ENCODE results near the gene SCGB3A1.

Gene SCGB3A1, protein sequence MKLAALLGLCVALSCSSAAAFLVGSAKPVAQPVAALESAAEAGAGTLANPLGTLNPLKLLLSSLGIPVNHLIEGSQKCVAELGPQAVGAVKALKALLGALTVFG

DNA sequence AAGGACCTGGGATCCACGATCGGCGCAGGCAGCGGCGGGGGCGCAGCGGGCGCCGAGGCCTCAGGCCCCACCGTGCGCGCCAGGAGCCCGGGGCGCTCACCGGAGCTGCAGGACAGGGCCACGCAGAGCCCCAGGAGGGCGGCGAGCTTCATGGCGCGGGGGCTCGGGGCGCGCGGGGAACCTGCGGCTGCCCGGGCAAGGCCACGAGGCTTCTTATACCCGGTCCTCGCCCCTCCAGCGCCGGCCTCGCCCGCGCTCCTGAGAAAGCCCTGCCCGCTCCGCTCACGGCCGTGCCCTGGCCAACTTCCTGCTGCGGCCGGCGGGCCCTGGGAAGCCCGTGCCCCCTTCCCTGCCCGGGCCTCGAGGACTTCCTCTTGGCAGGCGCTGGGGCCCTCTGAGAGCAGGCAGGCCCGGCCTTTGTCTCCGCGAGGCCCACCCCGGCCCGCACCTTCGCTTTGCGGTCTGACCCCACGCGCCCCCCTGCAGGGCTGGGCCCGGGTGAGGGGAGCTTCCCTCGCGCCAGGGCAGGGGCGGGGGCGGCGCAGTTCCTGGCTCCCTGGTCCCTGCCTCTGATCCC lies at the start of gene SCGB3A1:
TSS of gene SCGB3A1 (minus strand) at position 189 of the 577 bp plus-strand sequence. CDS start at position 152, 37 bp downstream.
- no peak for DNase-seq

DNA sequence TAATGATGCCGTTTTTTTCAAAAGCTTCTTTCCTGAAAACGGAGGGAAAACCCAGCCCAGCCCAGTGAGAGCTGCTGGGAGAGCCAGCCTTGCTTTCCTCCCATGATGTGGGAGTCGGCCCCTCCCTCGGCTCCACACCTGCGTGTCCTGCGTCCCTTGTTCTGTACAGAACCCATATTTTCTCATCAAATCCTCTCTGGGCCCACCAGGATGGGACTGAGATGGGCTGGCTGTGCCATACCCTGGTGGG lies 49.2 kb upstream of the SCGB3A1 start:
- no peak for DNase-seq

DNA sequence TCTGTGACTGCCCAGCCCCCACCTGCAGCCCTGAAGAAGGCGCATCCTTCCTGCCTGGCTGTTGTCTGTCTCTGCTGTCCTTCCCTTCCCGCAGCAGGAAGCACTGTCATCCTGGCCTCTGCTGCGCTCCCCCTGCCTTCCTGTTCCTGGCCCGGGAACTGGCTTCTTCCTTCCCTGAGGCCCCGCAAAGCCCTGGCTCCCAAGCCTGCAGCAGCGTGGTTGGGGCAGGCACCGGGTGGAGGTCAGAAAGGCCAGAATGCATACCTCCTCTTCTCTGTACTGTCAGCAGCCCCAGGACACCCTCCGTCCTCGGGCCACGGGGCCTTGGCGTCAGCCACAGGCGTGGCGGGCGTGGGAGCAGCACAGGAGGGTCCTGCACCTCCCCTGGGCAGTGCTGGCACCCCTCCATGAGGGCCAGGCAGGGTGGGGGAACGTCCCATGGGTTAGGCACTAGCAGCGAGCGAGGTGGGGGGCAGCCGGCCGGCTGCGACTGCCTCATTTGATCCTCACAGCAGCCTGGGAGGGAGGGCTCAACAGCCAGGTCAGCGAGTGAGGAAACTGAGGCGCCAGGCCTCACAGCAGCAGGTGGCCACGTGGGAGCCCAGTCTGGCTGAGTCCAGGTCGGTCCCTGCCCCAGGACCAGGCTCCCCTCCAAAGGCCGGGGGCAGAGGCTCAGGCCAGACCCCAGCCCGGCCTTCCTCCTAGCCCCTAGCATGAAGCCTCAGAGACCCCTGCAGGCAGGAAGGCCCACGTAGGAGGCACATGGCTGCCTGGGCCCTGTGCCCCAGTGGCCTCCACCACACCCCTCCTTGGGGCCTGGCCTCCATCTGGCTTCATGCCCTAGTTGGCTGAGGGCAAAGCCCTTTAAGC lies 48.7 kb upstream of the SCGB3A1 start:
- no peak for DNase-seq

DNA sequence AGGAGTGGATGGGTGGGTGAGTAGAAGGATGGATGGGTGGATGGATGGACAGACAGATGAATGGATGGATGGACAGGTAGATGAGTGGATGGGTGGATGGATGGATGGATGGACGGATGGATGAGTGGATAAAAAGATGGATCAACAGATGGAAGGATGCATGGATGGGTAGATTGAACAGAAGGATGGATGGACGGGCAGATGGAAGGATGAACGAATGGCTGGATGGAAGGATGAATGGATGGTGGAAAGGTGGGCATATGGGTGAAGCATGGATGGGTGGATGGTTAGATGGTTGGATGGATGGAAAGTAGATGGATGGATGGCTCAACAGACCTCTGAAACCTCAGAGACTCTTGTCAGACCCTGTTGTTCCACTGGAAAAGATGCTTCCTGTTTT lies 48.0 kb upstream of the SCGB3A1 start:
- DNase-seq, result no peak

DNA sequence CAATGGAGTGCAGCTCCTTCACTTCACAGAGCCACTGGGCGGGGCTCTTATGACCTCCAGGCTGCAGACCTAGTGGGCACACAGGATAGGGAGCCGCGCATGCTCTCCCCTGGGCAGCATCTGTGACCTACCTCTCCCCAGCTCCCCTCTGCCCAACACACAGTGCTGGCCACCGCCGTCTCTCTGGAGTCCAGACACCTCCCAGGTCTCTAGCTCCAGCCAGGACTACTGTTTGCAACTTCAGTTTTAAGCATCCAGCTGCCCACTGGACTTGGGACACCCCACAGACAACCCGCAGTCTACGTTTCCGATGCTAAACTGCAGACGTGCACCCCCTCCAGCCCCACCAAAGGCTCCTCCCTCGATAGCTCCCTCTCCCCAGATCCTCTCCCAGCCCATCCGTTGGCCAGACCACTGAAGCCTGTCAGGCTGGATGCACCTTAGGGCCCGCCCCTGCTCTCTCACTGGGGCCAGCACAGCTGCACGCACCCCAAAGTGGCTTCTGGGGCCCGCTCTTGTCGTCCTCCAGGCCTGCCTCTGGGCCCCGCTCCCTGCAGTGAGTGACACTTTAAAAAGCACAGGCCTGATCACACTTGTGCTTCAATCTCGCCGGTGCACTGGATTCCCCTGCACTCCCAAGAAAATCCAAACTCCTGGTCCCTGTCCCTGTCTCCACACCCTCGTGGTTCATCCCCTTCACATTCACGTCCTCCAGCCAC lies 46.8 kb upstream of the SCGB3A1 start:
- DNase-seq, result no peak

DNA sequence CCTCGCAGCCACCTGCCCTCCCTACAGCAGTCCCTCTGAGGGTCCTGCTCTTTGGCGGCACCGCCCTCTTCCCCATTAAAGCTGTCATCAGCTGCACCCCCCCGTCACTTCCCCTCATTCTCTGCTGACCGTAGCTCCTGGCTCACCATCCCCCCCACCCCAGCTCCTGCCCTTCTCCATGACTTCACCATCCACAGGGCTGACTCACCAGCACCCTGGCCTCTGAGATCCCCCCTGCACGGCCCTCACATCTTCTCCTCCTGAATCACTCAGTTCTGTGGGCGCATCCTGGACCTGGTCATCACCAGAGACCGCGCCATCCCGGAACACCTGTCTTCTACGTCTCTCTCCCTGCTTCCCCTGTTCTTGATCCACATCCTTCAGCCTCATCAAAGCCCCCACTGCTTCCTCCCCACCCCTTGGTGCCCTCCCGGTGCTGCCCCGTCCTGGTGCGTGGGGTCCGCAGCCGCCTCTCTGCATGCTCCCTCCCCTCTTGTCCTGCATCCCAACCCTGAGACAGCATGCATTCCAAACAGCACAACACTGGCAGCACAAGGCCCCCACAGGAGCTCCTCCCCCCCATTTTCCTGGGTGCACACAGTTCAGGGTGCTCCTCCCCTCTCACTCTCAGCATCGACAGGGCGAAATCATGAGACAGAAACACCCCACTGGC lies 45.2 kb upstream of the SCGB3A1 start:
- DNase-seq, result no peak

DNA sequence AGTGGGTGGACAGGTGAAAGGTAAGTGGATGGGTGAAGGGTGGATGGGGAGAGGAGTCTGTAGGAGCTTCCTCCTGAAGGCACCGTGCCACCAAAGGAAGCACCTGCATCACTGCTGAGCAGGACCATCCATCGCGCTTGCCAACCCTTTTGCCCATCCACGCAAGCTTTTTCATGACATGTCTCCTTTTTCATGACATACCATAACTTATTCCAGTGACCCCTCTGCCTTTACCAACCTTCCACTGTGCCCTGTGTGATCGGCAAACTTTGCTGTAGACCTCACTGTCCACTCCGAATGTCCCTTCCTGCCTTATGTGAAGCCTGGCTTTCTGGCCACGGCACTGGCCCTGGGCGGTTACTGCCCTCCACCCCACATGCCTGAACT lies 44.7 kb upstream of the SCGB3A1 start:
- no peak for DNase-seq

DNA sequence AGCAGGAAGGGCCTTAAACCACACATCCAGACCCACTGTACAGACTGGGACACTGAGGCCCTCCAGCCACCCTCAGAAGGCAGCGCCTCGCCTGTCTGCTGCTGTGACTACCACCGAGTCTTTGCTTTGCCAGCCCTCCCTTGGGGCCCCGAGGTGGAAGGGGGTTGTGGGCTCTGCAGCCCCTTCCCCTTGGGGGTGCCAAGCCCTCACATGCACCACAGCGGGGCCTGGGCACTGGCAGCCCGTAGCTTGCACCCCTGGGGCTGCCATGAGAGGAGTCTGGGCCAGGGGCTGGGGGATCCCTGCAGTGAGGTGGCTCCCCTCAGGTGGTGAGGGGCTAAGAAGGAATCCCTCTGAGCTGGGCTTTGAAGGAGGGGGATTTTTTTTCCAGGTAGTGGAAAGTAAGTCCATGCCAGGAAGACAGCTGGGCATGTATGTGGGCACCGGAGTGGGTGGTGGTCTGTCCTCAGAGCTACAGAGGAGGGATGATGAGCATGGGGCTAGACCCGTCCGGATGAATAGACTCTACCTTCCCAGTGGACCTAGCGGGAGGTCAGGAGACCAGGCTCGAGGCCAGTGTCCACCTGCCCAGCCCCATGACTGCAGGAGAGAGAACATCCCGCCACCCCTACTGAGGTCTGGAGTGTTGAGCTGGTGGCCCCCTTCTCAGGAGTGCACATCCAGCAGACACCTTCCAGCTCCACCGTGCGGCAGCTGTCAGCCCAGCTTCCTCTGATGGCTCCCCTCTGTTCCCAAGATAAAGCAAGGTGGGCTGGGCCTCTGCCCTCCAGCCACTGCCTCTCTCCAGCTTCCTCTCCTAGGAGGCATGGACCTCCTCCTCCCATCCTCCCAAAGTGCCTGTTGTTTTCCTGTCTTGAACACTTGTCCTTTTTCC lies 42.2 kb upstream of the SCGB3A1 start:
- DNase-seq, result no peak

DNA sequence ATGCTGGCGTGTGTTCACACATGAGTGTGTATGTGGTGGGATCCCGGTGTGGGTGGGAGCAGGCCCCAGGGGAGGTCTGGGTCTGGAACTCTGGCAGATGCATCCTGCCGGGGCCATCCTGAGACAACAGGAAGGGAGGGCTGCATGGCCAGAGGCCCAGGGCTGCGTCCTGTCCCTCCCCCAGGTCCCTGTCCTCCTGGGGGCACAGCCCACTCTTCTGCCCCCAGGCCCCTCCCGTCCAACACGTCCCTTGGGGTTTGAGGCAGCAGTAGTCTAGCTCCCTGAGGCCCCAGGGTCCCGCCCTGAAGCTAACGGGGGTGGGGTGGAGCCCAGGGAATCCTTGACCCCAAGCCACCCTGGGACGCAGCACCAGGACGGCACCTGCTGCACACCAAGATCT lies 41.5 kb upstream of the SCGB3A1 start:
- no peak for DNase-seq

DNA sequence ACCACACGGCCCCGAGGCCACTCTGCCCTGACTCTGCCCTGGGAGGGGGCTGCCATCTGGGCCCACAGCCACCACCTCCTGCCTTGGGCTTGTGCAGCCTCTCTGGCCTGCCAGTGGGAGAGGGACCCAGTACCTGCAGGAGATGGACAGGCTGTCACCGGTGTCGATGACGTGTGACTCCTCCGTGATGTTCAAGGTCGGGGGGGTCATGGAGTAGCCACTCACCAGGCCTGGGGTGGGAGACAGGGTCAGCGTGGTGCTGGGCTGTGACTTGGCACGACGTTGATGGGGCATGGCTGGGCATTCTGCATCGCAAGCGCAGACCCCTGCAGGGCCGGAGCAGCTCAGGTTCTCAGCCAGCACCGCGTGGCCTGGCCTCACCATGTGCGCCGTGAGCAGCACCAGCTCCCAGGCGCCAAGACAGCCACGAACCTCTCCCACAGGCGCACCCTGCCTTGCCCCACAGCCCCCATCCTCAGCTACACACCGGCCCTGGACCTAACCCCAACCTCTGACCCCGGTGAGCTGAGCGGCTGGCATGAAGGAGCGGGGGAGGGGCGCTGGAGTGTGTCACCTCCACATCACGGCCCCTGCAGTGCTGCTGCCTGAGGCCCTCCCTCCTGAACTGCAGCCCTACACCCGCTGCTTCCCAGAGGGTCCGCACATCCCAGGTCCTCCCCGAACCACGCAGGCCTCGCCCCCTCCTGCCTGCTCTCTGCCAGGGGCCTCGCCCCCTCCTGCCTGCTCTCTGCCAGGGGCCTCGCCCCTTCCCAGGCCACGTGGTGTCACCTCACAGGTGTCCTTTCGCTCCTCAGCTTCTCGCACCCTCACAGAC lies 40.5 kb upstream of the SCGB3A1 start:
- DNase-seq, result no peak

DNA sequence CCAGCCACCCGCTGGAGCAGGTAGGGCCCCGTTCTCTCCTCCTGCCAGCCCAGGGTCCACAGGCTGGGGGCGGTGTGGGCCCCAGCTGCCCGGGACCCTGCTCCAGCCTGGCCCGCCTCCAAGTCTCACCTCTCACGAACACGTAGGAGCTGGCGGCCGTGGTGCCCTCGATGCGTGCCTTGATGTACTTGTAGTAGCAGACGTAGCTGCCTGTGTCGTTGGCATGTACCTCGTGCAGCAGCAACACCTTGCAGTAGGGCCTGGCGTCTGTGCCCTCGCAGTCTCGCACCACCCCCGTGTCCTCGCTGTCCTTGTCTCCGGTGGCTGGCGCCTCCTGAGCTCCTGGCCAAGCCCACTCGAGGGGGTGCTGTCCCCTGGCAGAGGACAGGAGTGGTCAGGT lies 39.1 kb upstream of the SCGB3A1 start:
- DNase-seq, result no peak

DNA sequence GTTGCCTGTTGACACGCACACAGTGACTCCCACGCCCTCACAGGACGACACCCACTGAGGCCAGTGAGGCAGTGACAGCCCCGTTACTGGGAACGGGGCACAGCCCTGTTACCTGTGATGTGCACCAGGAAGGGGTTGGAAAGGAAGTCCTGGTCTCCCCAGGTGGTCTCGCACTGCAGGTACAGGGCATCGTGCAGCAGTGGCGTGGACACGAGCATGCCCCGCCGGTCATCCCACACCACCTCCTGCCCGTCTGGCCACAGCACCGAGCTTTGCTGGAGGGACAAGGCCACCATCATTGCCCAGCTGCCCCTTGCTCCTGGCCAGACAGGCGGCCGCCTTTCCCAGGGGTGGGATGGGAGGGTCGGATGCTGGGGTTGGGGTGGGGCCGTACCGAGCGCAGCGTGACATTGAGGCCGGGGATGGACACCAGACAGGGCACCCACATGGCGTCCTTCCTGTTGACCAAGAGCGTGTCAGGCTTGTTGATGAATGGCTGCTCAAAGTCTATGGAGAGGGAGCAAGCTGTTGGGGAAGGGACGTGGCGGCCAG lies 38.6 kb upstream of the SCGB3A1 start:
- DNase-seq, result no peak

DNA sequence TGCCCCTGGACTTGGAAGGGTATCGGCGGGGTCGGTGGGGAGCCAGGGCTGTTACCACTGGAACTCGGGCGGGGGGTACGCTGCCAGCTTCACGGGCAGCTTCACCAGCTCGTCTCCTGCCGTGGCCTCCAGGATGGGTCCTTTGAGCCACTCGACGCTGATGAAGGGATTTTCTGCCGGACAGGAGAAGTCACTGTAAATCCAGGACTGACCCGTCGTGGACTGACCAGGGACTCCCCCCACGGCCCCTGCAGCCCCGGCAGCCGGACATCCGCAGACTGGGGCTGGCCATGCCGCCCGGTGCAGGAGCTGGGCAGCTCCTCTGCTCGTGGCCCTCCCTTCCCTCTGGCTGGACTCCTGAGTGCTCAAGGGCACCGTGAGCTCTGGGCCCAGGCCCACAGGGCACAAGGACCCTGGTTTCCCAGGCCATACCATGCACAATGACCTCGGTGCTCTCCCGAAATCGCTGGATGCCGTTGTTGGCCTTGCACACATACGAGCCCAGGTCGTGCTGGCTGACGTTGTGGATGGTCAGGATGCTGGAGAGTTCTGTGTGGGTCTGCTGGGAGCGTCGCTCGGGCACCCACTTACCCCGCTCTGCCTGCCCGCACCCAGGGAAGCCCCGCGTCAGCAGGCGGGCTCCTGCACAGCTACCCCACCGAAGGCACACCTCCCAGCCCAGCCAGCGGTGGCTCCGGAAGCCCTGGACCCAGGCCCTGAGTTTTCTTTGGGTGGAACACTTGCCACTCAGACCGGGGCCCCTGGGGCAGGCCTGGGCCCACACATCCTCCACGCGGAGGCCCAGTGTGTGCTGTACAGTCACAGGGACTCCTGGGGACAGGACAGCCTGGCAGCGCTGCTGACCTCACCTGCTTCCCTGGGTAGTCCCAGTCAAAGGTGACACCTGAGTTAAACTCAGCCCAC lies 37.8 kb upstream of the SCGB3A1 start:
- DNase-seq, result no peak

DNA sequence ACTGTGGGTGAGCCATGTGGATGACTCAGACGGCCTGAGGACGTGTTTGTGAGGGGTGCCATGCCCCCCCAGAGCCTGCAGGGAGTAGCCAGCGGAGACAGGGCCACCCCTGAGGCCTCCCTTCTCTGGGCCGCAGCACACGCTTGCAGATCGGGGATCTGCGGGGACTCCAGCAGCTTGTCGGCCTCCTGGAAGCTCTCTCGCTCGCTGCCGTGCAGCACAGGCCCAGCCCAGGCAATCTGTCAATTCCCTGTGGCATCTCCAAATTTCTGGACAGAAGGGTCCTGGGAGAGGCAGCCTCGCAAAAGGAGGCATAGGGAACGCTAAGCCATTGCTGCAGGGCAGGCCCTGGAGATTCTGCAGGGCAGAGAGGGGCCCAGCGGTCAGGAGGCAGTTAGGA lies 36.9 kb upstream of the SCGB3A1 start:
- DNase-seq, result no peak

DNA sequence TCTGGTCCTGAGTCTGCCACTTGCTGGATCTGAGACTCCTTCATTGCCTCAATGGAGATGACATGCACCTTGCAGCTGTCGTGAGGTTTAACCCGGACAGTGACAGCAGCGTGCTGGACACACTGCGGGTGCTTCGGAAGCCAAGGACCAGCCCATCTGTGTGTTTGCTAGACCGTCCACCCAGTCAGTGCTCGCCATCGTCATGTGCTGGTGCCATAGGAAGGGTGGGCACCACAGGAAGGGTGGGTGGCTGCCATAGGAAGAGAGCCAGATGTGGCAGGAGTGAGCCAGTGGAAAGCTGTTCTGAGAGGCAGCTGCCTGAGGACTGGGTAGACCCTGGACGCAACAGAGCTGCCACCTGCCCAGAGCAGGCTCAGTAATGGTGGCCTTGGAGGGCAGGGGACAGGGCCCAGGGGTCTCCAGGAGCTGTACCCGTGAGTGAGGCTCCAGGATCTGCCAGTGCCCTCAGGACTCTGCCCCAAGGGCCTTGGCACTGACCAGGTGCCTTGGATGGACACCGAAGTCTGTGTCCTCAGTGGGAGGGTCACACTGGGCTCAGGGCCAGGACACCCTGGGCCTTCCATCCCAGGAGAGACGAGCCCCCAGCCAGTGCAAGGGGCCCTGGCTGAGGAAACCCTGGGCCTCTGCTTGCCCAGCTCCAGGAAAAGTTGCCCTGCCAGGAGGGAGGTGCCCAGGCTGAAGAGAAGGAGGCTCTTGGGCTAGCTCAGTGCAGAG lies 36.3 kb upstream of the SCGB3A1 start:
- no peak for DNase-seq

DNA sequence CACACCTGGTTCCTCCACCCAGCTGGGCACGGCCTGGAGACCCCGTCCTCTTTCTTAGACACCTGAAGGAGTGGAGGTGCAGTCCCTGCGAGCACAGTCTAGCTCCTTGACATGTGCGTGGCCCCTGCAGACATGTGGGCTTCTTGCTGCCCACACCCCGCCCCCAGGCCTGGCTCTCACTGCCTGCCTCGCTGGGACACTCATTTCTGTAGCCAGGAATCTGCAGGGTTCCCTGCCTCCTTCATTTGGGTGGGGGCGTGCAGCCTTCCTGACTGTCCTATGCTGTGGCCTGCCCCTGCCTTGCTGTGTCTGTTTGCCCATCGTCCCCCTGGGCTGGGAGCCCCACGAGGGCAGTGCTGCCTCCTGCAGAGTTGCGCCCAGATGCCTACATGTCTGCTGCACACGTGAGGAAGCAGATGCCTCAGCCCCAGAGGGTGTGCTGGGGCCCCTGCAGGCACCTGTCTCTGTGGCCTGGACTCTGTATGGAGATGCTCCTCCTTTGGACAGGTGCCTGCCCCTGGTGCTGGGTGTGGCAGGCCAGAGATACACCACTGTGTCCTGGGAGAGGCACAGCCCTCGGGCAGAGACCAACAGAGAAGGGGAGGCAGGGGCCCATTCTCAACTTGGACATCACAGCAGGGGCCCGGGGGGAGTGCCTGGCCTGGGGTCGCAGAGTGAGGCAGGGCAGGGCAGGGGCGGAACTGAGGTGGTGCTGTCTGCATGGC lies 35.5 kb upstream of the SCGB3A1 start:
- DNase-seq, result no peak

DNA sequence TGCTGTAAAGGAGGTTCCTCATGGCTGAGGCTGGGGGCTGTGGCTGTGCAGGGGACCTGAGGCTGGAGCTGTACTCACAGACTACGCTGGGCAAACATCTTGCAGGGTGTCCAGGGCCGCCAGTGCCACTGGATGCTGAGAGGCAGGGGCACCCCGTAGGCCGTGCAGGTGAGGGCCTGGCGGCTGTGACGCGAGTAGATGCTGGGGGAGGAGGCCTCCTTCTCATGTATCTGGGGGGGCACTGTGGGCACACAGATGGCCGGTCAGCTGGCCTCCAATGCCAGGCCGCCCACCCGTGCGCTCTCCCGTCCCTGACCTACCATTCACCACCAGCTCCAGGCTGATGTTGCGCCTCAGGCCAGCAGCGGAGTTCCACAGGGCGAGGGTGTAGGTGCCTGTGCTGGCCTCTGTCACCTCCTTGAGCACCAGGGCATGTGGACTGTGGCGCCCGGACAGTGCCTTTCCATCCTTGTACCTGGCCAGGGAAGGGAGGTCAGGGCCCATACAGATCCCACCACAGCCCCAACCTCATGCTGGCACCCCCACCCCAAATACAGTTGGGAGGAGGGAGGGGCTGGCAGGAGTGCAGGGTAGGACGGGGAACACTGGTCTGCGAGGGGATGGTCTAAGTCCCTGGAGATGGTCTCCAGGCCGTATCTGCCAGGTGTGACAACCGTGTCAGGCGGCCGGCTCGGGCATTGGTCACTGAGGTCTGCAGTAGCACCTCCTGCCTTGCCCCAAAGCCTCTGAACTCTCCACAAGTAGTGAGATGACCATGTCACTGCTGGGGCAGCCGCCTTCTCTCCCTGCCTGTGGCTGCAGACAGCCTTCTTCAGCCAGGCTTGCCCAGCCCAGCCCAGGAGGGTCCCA lies 34.7 kb upstream of the SCGB3A1 start:
- no peak for DNase-seq
